Measurements from ENCODE around the gene MYADML2. TPM values are rescaled to one million over a fixed set of nuclear protein-coding genes. Genes with fewer than 3 reads are reported as not detected.

Gene MYADML2
- total RNA-seq, 1 experiment from 2014 or later = not detected

DNA sequence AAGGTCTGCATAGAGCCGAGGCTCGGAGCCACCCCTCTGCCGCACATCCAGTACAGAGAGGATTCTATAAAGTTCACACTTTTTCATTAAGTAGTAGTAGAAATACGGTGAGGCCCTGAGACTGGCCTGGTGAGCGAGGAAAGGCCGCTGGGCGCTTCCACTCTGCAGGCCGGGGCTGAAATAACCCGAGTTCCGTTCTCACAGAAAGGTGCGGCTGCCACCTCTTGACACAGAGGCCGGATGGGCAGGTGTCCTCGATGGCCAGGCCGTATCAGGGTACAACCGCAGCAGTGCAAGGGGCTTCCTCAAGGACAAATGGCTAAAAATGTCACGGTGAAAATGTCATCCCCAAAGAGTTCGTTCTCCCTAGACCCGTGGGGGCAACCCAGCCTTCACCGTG, 35.1 kb downstream of the MYADML2 start:
- no peaks in the 10 kb centered on the region for H3K9me2 ChIP-seq (replicated peaks; ENCODE audit: low read length)
- DNase-seq (no peak), ATAC-seq (no peak)
- ChIA-PET POLR2A (ENCODE audit: unreplicated experiment) (interaction anchor here (0.7 kb wide), 1 partner anchor 15 kb away, joined by 4 read pairs; no protein-coding TSS in a partner anchor), CTCF (interaction anchor here (1.0 kb wide), 1 partner anchor 12 kb away, joined by 3 read pairs; no protein-coding TSS in a partner anchor)
- peaks cover 42% of the 10 kb centered on the region for H3K4me1 ChIP-seq (ENCODE audit: insufficient read depth, low read length)
- peak overlapping the region; percentile 49 for H3K4me3 ChIP-seq (ENCODE audit: low read length)
- no peaks in the 10 kb centered on the region for H3K9me3 ChIP-seq (ENCODE audit: low read length)
- intact Hi-C loops (cut with micrococcal nuclease) = loop anchor here (1.0 kb wide), 1 partner anchor 21 kb away; the partner anchor contains the start of genes ALYREF and ANAPC11
- H4K20me1 ChIP-seq (ENCODE audit: low read length) = 0 out of 2 replicates have a peak, but pooled peaks cover 18% of the 10 kb centered on the region
- H3K79me2 ChIP-seq (ENCODE audit: low read length) = peaks cover 22% of the 10 kb centered on the region
- no TSS peak for BruUV-seq (replicated peaks)
- no peak overlapping the region for H2AFZ ChIP-seq (ENCODE audit: low read length)
- H3K4me2 ChIP-seq (ENCODE audit: low read length) = peak overlapping the region; percentile 70
- peak overlapping the region; percentile 45; the same call in 1 of the 2 replicates for H3K27ac ChIP-seq (ENCODE audit: low read length)
- peaks cover 7% of the 10 kb centered on the region for H3F3A ChIP-seq (ENCODE audit: low read length, unreplicated experiment)
- H3K36me3 ChIP-seq (ENCODE audit: low read depth, low read length) = peaks cover 26% of the 10 kb centered on the region; the same call in 1 of the 2 replicates
- no peaks in the 10 kb centered on the region for H3K27me3 ChIP-seq (ENCODE audit: low read length)
- TF ChIP-seq EZH2 (IDR thresholded peaks at IDR 0.05; ENCODE audit: low read length, unreplicated experiment) (no peak), CTCF (conservative IDR thresholded peaks at IDR 0.05; ENCODE audit: low read depth, low read length) (no peak), EZH2phosphoT487 (IDR thresholded peaks at IDR 0.05; ENCODE audit: borderline replicate concordance, low read length) (no peak)
- H3K9ac ChIP-seq (ENCODE audit: low read length) = no peak overlapping the region

- H3K9me3 ChIP-seq (ENCODE audit: low read length) = no peaks in the 10 kb centered on the region
- peaks cover 36% of the 10 kb centered on the region for H3K4me1 ChIP-seq (ENCODE audit: insufficient read depth, low read length)
- peak within 1 kb of the TSS; percentile 100 for H3K4me2 ChIP-seq (ENCODE audit: low read length)
- peak; percentile 75 for ATAC-seq
- peak within 1 kb of the TSS; percentile 75 for H2AFZ ChIP-seq (ENCODE audit: low read length)
- ChIA-PET POLR2A (ENCODE audit: unreplicated experiment) (interaction anchor here (0.6 to 0.7 kb wide), 3 partner anchors 16 to 208 kb away, joined by 3 to 11 read pairs (median 4); partner anchors contain the start of gene MRPL12), CTCF (interaction anchor here (0.6 kb wide), 1 partner anchor 48 kb away, joined by 3 read pairs; no protein-coding TSS in a partner anchor)
- BruUV-seq (replicated peaks) = no TSS peak
- peaks cover 16% of the 10 kb centered on the region for H3K79me2 ChIP-seq (ENCODE audit: low read length)
- TF ChIP-seq EZH2 (IDR thresholded peaks at IDR 0.05; ENCODE audit: low read length, unreplicated experiment) (no peak), CTCF (conservative IDR thresholded peaks at IDR 0.05; ENCODE audit: low read depth, low read length) (peak; percentile 34; the same call in 1 of the 2 replicates)
- peaks cover 26% of the 10 kb centered on the region; the same call in 1 of the 2 replicates for H3K36me3 ChIP-seq (ENCODE audit: low read depth, low read length)
- 0 out of 2 replicates have a peak, but pooled peaks cover 18% of the 10 kb centered on the region for H4K20me1 ChIP-seq (ENCODE audit: low read length)
- peaks cover 7% of the 10 kb centered on the region for H3F3A ChIP-seq (ENCODE audit: low read length, unreplicated experiment)
- DNase-seq = peak; percentile 90
- intact Hi-C loops (cut with micrococcal nuclease) = loop anchor here (1.0 kb wide), 1 partner anchor 20 kb away; the partner anchor contains the start of genes ALYREF and ANAPC11
- H3K9me2 ChIP-seq (replicated peaks; ENCODE audit: low read length) = no peaks in the 10 kb centered on the region
- H3K27ac ChIP-seq (ENCODE audit: low read length) = peak within 1 kb of the TSS; percentile 45; the same call in 1 of the 2 replicates
- H3K9ac ChIP-seq (ENCODE audit: low read length) = peak within 1 kb of the TSS; percentile 64
- H3K4me3 ChIP-seq (ENCODE audit: low read length) = peak within 1 kb of the TSS; percentile 85
- H3K27me3 ChIP-seq (ENCODE audit: low read length) = no peaks in the 10 kb centered on the region
Measured at GRCh38 chr17:81911277-81911961, 35.6 kb downstream of the MYADML2 start, which contains the start of gene PCYT2. Gene PCYT2 (minus strand): TSS chr17:81911399. CDS start chr17:81911355, 44 bp downstream.
